HepG2 (cell line): Measurements from ENCODE around the gene VDR. TPM values are rescaled to one million over a fixed set of nuclear protein-coding genes. Genes with fewer than 3 reads are reported as not detected.

Experiments
- ATF2 ChIP-seq: sonication (generic); formaldehyde crosslinking; IDR thresholded peaks from 2 replicates; pipeline ENCODE4 v1.4.0; 2020; ENCODE audit warnings: missing genetic modification reagents
- FOSL1 ChIP-seq: sonication (generic); formaldehyde crosslinking; IDR thresholded peaks from 2 replicates; pipeline ENCODE4 v1.9.0; 2021; ENCODE audit warnings: missing genetic modification reagents, borderline replicate concordance
- FOSL2 ChIP-seq: sonication (generic); formaldehyde crosslinking; IDR thresholded peaks from 2 replicates; pipeline ENCODE4 v1.4.0; 2020; ENCODE audit warnings: missing genetic modification reagents
- JUN ChIP-seq: sonication (generic); formaldehyde crosslinking; IDR thresholded peaks from 2 replicates; pipeline ENCODE4 v1.4.0; 2020; ENCODE audit warnings: mild to moderate bottlenecking, missing genetic modification reagents
- NR2F1 ChIP-seq, 2 experiments: fragments of 450-650 bp in 1 of 2; formaldehyde crosslinking in 1 of 2; IDR thresholded peaks; 2 replicates each; pipeline versions ENCODE4 v1.5.0 to v1.6.1; 2016 to 2020; ENCODE audit warnings: mild to moderate bottlenecking in 1 of 2, missing compliant biosample characterization in 1 of 2, missing genetic modification reagents in 1 of 2, moderate library complexity in 1 of 2
- PATZ1 ChIP-seq: sonication (generic); formaldehyde crosslinking; IDR thresholded peaks from 2 replicates; pipeline ENCODE4 v1.4.0; 2020; ENCODE audit warnings: missing genetic modification reagents
- PAXIP1 ChIP-seq: sonication (generic); formaldehyde crosslinking; conservative IDR thresholded peaks from 2 replicates; pipeline ENCODE4 v1.4.0; 2020; ENCODE audit warnings: mild to moderate bottlenecking, missing genetic modification reagents, moderate library complexity
- PCBP2 ChIP-seq: fragments of 200-400 bp; formaldehyde crosslinking; optimal IDR thresholded peaks from 2 replicates; pipeline ENCODE3; 2018; ENCODE audit warnings: low read length, low read depth; ENCODE audit not compliant: poor library complexity, severe bottlenecking
- RFX1 ChIP-seq: fragments of 450-650 bp; IDR thresholded peaks from 2 replicates; pipeline ENCODE4 v1.6.1; 2017
- SP4 ChIP-seq: sonication (generic); formaldehyde crosslinking; IDR thresholded peaks from 2 replicates; pipeline ENCODE4 v1.8.1; 2023; ENCODE audit warnings: mild to moderate bottlenecking, missing genetic modification reagents
- TEAD3 ChIP-seq: optimal IDR thresholded peaks from 2 replicates; pipeline ENCODE3; 2016; ENCODE audit warnings: borderline replicate concordance
- THAP9 ChIP-seq: sonication (generic); formaldehyde crosslinking; IDR thresholded peaks from 2 replicates; pipeline ENCODE4; 2020; ENCODE audit warnings: missing genetic modification reagents, mild to moderate bottlenecking, borderline replicate concordance
- YEATS2 ChIP-seq: sonication (generic); formaldehyde crosslinking; IDR thresholded peaks from 2 replicates; pipeline ENCODE4 v1.4.0; 2020; ENCODE audit warnings: missing genetic modification reagents, borderline replicate concordance
- ZFP36L2 ChIP-seq: sonication (generic); formaldehyde crosslinking; IDR thresholded peaks from 2 replicates; pipeline ENCODE4 v1.4.0; 2020; ENCODE audit warnings: missing genetic modification reagents
- ZNF207 ChIP-seq: fragments of 450-650 bp; IDR thresholded peaks from 2 replicates; pipeline ENCODE4 v1.6.1; 2016; ENCODE audit warnings: antibody characterized with exemption, borderline replicate concordance
- polyA plus RNA-seq, 8 experiments: library from polyadenylated mRNA; depleted of rRNA in 3 of 8; stranded (reverse) in 7 of 8; unstranded in 1 of 8; fragments of >200 nt; fragmentation: Illumina TruSeq in 4 of 8; extraction: Trizol in 4 of 8; gene quantifications; 2 replicates each; pipeline versions ENCODE4 v1.2.1 to v1.2.3, GENCODE V29; 2011 to 2016; ENCODE audit warnings: low read depth in 4 of 8, missing spikeins in 1 of 8, mixed read lengths in 1 of 8; ENCODE audit not compliant: insufficient read depth in 1 of 8
- total RNA-seq, 5 experiments: library from RNA; depleted of rRNA; stranded (reverse); fragments of >200 nt; fragmentation: Illumina TruSeq; extraction: Trizol; gene quantifications; 2 replicates each; pipeline ENCODE4 v1.2.3, GENCODE V29; 2016; ENCODE audit warnings: low read depth in 1 of 5
- TF ChIP-seq, protein P1 (sequence below): sonication (generic); formaldehyde crosslinking; IDR thresholded peaks from 2 replicates; pipeline ENCODE4 v1.9.0; 2022; ENCODE audit warnings: missing genetic modification reagents, mild to moderate bottlenecking, borderline replicate concordance

Gene VDR
- total and polyA plus RNA-seq, 2 of the 13 experiments (the other 11 are each of a cell fraction or from before 2014, with no cell fraction given): 0.08 to 0.33 TPM

- TF ChIP-seq PAXIP1 (CRISPR knock-in tag) (0 out of 2 replicates have a peak, but pooled peaks have one; percentile 43), ZNF207 (no peak), FOSL1 (CRISPR knock-in tag) (peak; percentile 17; the same call in 1 of the 2 replicates), TEAD3 (CRISPR knock-in tag) (peak; percentile 91), ATF2 (CRISPR knock-in tag) (no peak), RFX1 (no peak), YEATS2 (CRISPR knock-in tag) (no peak), PATZ1 (CRISPR knock-in tag) (peak; percentile 46; the same call in 1 of the 2 replicates), PCBP2 (peak; percentile 87), JUN (CRISPR knock-in tag) (peak; percentile 75), NR2F1 (CRISPR knock-in tag; IDR thresholded peaks at IDR 0.05) (peak in 1 of 2 experiments; percentile 46; a peak in 1 of 4 replicates), ZFP36L2 (CRISPR knock-in tag) (no peak), FOSL2 (CRISPR knock-in tag) (peak; percentile 93), SP4 (CRISPR knock-in tag) (0 out of 2 replicates have a peak, but pooled peaks have one; percentile 44), THAP9 (CRISPR knock-in tag) (peak; percentile 46; the same call in 1 of the 2 replicates)
- TF ChIP-seq, protein P1, sequence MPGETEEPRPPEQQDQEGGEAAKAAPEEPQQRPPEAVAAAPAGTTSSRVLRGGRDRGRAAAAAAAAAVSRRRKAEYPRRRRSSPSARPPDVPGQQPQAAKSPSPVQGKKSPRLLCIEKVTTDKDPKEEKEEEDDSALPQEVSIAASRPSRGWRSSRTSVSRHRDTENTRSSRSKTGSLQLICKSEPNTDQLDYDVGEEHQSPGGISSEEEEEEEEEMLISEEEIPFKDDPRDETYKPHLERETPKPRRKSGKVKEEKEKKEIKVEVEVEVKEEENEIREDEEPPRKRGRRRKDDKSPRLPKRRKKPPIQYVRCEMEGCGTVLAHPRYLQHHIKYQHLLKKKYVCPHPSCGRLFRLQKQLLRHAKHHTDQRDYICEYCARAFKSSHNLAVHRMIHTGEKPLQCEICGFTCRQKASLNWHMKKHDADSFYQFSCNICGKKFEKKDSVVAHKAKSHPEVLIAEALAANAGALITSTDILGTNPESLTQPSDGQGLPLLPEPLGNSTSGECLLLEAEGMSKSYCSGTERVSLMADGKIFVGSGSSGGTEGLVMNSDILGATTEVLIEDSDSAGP (CRISPR knock-in tag): 0 out of 2 replicates have a peak, but pooled peaks have one; percentile 5
Observed at GRCh38 chr12:47820631-47821345, 84.0 kb downstream of the VDR start (continued).
